GM19099 (cell line): ENCODE data around the gene ABCC12.

Source experiments
- POLR2A ChIP-seq: IDR thresholded peaks from 3 replicates; pipeline ENCODE4 v1.6.1; 2011; ENCODE audit warnings: low read depth; ENCODE audit not compliant: insufficient read length; ENCODE audit errors: extremely low read depth

ABCC12 gene

GRCh38 chr16:48140821-48141220 lies 15.0 kb downstream of the ABCC12 start:
- no peak for TF ChIP-seq POLR2A

DNA sequence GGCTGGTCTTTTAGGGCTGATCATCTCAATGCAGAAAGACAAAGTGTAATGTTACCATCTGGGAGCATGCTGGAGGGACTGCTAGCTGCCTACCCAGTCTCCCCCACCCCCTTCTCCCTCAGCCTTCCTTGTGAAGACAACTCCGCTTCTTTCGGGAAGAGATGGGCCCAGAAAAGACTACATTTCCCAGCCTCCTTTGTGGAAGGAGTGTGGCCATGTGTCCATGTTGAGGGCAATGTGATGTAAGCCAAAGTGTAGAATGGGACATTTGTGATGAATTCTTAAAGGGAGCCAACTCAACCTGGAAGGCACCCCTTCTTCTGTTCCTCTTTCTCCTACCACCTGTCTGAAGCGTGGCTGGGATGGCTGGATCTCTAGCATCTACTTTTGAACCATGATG lies 16.3 kb downstream of the ABCC12 start:
- TF ChIP-seq POLR2A, result no peak

GRCh38 chr16:48138543-48138942 lies 17.2 kb downstream of the ABCC12 start:
- no peak for TF ChIP-seq POLR2A

GRCh38 chr16:48137822-48138221 lies 18.0 kb downstream of the ABCC12 start:
- no peak for TF ChIP-seq POLR2A

DNA sequence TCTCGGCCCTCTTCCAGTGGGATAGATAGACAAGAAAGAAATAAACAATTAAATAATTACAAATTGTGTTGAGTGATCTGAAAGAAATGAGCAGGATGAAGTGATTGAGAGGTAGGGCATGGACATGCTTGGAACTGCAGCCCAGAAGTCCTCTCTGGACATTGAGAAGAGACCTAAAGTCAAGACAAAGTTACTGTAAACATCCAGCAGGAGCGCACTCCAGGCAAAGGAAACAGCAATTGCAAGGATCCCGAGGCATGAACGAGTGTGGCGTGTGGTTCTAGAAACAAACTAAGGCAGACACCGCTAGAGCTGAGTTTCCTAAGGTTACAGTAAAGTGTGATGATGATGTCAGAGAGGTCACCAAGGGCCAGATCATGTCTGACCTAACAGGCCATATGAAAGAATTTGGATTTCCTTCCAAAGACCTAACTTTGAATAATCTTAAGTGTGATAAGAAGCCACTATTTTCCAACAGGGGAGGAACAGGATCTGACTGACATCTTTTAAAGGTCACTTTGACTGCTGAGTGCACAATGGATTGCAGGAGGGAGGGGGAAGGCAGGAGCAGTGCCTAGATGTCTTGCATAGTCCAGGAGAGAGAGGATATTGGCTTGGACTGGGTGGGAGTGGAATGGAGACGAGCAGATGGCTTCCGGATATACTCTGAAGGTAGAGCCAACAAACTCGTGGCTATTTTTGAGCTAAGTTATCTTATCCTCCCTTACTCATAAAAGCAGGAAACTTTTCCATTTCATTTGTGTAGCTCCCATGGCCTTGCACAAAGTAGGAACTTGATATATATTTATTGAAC lies 19.0 kb downstream of the ABCC12 start:
- TF ChIP-seq POLR2A, result no peak

DNA sequence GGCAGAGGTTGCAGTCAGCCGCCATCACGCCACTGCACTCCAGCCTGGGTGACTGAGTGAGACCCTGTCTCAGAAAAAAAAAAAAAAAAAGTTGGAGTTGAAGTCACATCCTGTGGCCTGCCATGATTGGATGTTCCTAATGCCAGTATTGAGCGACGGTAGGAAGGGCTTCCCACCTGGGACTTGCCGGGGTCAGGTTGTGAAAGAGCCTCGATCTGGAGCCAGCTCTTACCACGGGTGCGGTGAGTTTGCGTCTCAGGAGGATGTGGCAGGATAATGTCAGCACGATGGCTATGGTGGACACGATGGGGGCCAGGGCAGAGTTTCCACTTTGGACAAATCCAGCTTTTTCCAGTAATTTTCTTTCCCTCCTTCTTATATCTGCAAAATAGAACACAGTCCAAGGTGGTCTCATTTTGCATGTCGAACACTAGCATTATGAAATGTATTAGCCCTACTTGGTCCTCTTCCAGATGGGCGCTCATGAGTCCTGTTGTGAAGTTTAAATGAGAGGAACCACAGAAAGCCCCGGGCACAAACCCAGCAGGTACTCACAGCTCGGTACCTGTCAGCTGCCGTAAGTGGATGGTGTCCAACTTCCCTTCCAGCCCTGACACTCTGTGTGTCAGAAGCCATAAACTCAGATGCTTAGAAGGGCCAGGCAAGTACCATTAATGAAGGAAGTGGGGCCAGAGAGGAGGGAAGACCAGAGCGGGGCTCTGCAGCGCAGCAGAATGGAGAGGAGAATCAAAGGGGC lies 22.2 kb downstream of the ABCC12 start:
- no peak for TF ChIP-seq POLR2A

DNA sequence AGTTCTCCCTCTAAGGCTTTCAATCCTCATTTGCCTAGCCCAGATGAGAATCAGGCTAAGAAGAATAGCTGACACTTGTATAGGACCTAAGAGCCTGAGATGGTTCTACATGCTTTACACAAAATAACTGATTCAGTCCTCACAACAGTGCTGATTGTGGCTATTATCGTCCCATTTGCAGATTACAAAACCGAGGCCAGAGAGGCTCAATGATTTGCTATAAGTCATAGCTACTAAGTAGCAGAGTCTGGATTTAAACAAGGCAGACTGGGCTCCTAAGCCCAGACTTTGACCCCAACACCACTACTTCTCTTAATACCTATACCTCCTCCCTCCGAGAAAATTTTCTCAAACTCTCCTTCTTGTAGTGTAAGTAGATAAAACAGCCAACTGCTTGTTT lies 23.1 kb downstream of the ABCC12 start:
- no peak for TF ChIP-seq POLR2A

- no peak for TF ChIP-seq POLR2A
These were observed 24.4 kb downstream of the ABCC12 start for GRCh38 chr16:48131201-48131935.

GRCh38 chr16:48129926-48130325 lies 25.9 kb downstream of the ABCC12 start:
- no peak for TF ChIP-seq POLR2A

DNA sequence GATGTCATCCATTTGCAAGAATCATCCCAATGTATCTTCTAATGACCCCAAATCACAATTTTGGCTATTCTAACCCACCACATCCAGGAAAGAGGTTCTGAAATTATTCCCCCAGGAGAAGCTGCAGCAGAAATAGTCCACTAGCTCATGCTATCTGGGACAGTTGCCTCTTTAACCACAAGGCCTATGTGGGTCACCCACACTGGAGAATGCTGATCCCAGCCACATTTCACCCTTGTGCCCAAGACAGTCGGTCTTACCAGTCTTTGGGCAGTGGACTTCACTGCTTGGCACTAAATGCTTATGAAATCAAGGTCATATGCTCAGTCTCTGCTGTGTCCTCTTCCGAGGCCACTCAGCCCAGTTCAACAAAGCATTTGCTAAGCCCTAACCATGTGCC lies 27.0 kb downstream of the ABCC12 start:
- TF ChIP-seq POLR2A, result no peak

- no peak for TF ChIP-seq POLR2A
These were observed 28.8 kb downstream of the ABCC12 start for GRCh38 chr16:48126801-48127644.

- no peak for TF ChIP-seq POLR2A
These were observed 29.9 kb downstream of the ABCC12 start for GRCh38 chr16:48125888-48126287.

DNA sequence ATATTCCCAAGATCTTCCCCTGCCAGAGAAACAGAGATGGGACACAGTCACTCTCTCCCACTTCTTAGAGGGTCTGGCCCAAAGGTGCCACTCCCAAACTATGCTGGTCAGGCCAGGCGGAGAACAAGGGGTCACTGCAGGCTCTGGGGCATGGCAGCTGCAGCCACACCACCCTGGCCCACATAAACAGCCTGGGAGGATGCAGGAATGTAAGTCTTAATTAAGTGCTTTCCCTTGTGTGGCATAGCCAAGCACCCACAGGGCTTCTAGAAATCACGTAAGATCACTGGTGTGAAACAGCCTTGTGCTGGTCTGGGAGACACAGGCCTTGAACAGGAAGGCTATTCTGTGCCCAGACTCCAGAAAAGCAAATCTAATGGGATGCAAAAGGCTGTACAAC lies 31.5 kb downstream of the ABCC12 start:
- no peak for TF ChIP-seq POLR2A

DNA sequence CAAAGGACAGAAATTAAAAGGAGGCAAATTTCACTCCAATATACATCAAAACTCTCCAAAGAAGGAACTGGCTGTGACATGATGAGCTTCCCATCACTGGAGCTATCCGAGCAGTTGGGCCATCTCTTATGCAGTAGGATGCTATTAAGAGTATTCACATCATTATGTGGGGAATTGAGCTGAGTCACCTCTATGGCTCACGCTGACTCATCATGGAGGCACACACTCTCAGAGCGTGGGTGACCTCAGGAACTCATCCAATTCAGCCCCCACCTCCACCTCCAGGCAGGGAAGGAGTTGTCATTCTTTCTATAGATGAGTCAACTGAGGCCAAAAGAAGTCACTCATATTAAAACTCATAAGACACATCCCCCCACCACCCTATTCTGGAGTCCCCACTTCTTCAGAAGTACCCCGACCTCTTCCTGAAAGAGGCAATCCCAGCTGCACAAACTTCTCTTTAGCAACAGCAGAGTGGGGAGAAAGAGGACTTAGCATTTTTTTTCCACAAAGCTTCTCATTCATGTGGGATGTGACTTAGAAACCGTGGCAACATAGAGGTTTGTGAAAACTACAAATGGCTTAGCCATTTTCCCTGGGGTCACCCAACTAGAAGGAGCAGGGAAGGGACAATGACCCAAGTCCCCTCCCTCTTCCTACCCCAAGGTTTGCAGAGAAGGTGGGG lies 32.5 kb downstream of the ABCC12 start:
- no peak for TF ChIP-seq POLR2A
